MM.1S (cell line): ENCODE results near the gene MAP9.

ENCODE experiments used
- DNase-seq: peaks from one replicate; pipeline ENCODE4 v3.0.0-alpha.2; 2015
- H2AFZ ChIP-seq: fragments of 300-600 bp; sonication (generic); 2 replicates; pipeline ENCODE4 v1.6.0; 2016; ENCODE audit warnings: antibody characterized with exemption, low read length
- H3F3A ChIP-seq: fragments of 300-600 bp; sonication (generic); 2 replicates; pipeline ENCODE4 v1.6.1; 2016; ENCODE audit warnings: mild to moderate bottlenecking, antibody characterized with exemption, low read length, moderate library complexity, mixed read lengths; ENCODE audit not compliant: insufficient read depth
- H3K27ac ChIP-seq: fragments of 300-600 bp; sonication (generic); 2 replicates; pipeline ENCODE4 v1.5.1; 2016; ENCODE audit warnings: mild to moderate bottlenecking, low read length
- H3K27me3 ChIP-seq: fragments of 300-600 bp; sonication (generic); replicated peaks from 2 replicates; pipeline ENCODE4 v1.6.0; 2016; ENCODE audit warnings: low read length; ENCODE audit not compliant: insufficient read depth
- H3K36me3 ChIP-seq: fragments of 300-600 bp; sonication (generic); replicated peaks from 2 replicates; pipeline ENCODE4 v1.6.1; 2016; ENCODE audit warnings: mild to moderate bottlenecking, low read length, mixed read lengths; ENCODE audit not compliant: insufficient read depth
- H3K4me1 ChIP-seq: fragments of 300-600 bp; sonication (generic); 2 replicates; pipeline ENCODE4 v1.6.1; 2016; ENCODE audit warnings: low read length, mixed read lengths
- H3K4me2 ChIP-seq: fragments of 300-600 bp; sonication (generic); 2 replicates; pipeline ENCODE4 v1.6.0; 2016; ENCODE audit warnings: low read depth, low read length
- H3K4me3 ChIP-seq: fragments of 300-600 bp; sonication (generic); 2 replicates; pipeline ENCODE4 v1.5.1; 2016; ENCODE audit warnings: low read length, mixed read lengths
- H3K79me2 ChIP-seq: fragments of 300-600 bp; sonication (generic); 2 replicates; pipeline ENCODE4 v1.6.1; 2016; ENCODE audit warnings: mixed run types, low read length, mixed read lengths
- H3K9ac ChIP-seq: fragments of 300-600 bp; sonication (generic); 2 replicates; pipeline ENCODE4 v1.6.1; 2016; ENCODE audit warnings: low read length, mixed read lengths
- H3K9me2 ChIP-seq: fragments of 300-600 bp; sonication (generic); replicated peaks from 2 replicates; pipeline ENCODE4 v1.6.1; 2016; ENCODE audit warnings: mild to moderate bottlenecking, low read length, mixed read lengths; ENCODE audit not compliant: insufficient read depth
- H3K9me3 ChIP-seq: fragments of 300-600 bp; sonication (generic); replicated peaks from 2 replicates; pipeline ENCODE4 v1.6.1; 2016; ENCODE audit warnings: mild to moderate bottlenecking, low read length, mixed read lengths; ENCODE audit not compliant: insufficient read depth
- H4K20me1 ChIP-seq: fragments of 300-600 bp; sonication (generic); 2 replicates; pipeline ENCODE4 v1.6.1; 2016; ENCODE audit warnings: mild to moderate bottlenecking, low read length, moderate library complexity, mixed read lengths; ENCODE audit not compliant: insufficient read depth
- CTCF ChIP-seq: fragments of 300-600 bp; sonication (generic); IDR thresholded peaks from 2 replicates; pipeline ENCODE4 v1.5.1; 2016; ENCODE audit warnings: antibody characterized with exemption, low read length, mixed read lengths
- EZH2 ChIP-seq: fragments of 300-600 bp; sonication (generic); optimal IDR thresholded peaks from 2 replicates; pipeline ENCODE3; 2017; ENCODE audit warnings: low read depth, mild to moderate bottlenecking, antibody characterized with exemption, low read length, mixed read lengths
- EZH2phosphoT487 ChIP-seq: fragments of 300-600 bp; sonication (generic); IDR thresholded peaks from 2 replicates; pipeline ENCODE4 v1.6.1; 2018; ENCODE audit warnings: antibody characterized with exemption, low read length

The MAP9 gene

GRCh38 chr4:155411546-155411945 lies 34.8 kb upstream of the MAP9 start:
- H3K4me1 ChIP-seq, result peaks cover 7% of the 10 kb centered on the region; the same call in 1 of the 2 replicates
- no peaks in the 10 kb centered on the region; the same call in 1 of the 2 replicates for H3K36me3 ChIP-seq
- no peak overlapping the region for H3K4me3 ChIP-seq
- H4K20me1 ChIP-seq, result no peaks in the 10 kb centered on the region
- no peak overlapping the region for H2AFZ ChIP-seq
- H3K9ac ChIP-seq, result no peak overlapping the region
- H3K9me2 ChIP-seq, result no peaks in the 10 kb centered on the region
- H3K4me2 ChIP-seq, result no peak overlapping the region
- H3K27ac ChIP-seq, result no peak overlapping the region
- no peak for TF ChIP-seq EZH2phosphoT487
- no peak for TF ChIP-seq CTCF
- no peak for TF ChIP-seq EZH2
- no peaks in the 10 kb centered on the region for H3F3A ChIP-seq
- DNase-seq, result no peak
- no peaks in the 10 kb centered on the region for H3K27me3 ChIP-seq
- no peaks in the 10 kb centered on the region for H3K9me3 ChIP-seq
- H3K79me2 ChIP-seq, result no peaks in the 10 kb centered on the region

- peak overlapping the region; percentile 11; the same call in 1 of the 2 replicates for H3K4me2 ChIP-seq
- no peak overlapping the region for H3K27ac ChIP-seq
- H3K36me3 ChIP-seq, result no peaks in the 10 kb centered on the region; the same call in 1 of the 2 replicates
- TF ChIP-seq EZH2, result no peak
- TF ChIP-seq CTCF, result no peak
- no peak for TF ChIP-seq EZH2phosphoT487
- no peaks in the 10 kb centered on the region for H3K9me3 ChIP-seq
- no peaks in the 10 kb centered on the region for H3K27me3 ChIP-seq
- no peaks in the 10 kb centered on the region for H3K9me2 ChIP-seq
- H3K4me3 ChIP-seq, result no peak overlapping the region
- no peak overlapping the region for H2AFZ ChIP-seq
- no peaks in the 10 kb centered on the region for H3F3A ChIP-seq
- H3K9ac ChIP-seq, result no peak overlapping the region
- peak; percentile 23 for DNase-seq
- H4K20me1 ChIP-seq, result no peaks in the 10 kb centered on the region
- no peaks in the 10 kb centered on the region for H3K79me2 ChIP-seq
- H3K4me1 ChIP-seq, result peaks cover 7% of the 10 kb centered on the region; the same call in 1 of the 2 replicates
These were observed 32.0 kb upstream of the MAP9 start for GRCh38 chr4:155408796-155409195.

- no peak overlapping the region for H3K4me2 ChIP-seq
- H3K27me3 ChIP-seq, result no peaks in the 10 kb centered on the region
- H3K9me2 ChIP-seq, result no peaks in the 10 kb centered on the region
- H3F3A ChIP-seq, result no peaks in the 10 kb centered on the region
- no peak overlapping the region for H2AFZ ChIP-seq
- H4K20me1 ChIP-seq, result no peaks in the 10 kb centered on the region
- no peaks in the 10 kb centered on the region; the same call in 1 of the 2 replicates for H3K36me3 ChIP-seq
- TF ChIP-seq CTCF (no peak), EZH2phosphoT487 (no peak), EZH2 (no peak)
- H3K27ac ChIP-seq, result no peak overlapping the region
- no peaks in the 10 kb centered on the region for H3K9me3 ChIP-seq
- DNase-seq, result no peak
- H3K4me1 ChIP-seq, result peaks cover 7% of the 10 kb centered on the region; the same call in 1 of the 2 replicates
- no peaks in the 10 kb centered on the region for H3K79me2 ChIP-seq
- no peak overlapping the region for H3K4me3 ChIP-seq
- no peak overlapping the region for H3K9ac ChIP-seq
These were observed 30.7 kb upstream of the MAP9 start for GRCh38 chr4:155407480-155407879.
